HCT116 (cell line): ENCODE measurements around the gene MTUS2. TPM values are rescaled to one million over a fixed set of nuclear protein-coding genes. Genes with fewer than 3 reads are reported as not detected.

Source experiments
- ATAC-seq: fragments of 200-7000 bp; cut with Tn5 transposase; 2 replicates; pipeline ENCODE4 v1.9.1; 2020; ENCODE audit warnings: mild to moderate bottlenecking, moderate library complexity
- BruUV-seq: library from RNA; stranded (reverse); fragments of 400-500 nt; replicated peaks from 2 replicates; lab custom pipeline; 2021; lab: Mats Ljungman, UMichigan
- CTCF ChIA-PET: fragments of 300-600 bp; sonication (Branson Sonifier 250); formaldehyde crosslinking; loops from one replicate; lab custom pipeline; 2021; ENCODE audit warnings: antibody characterized with exemption; lab: Charles Lee
- POLR2A ChIA-PET: fragments of 300-600, 350-600 bp; sonication (Branson Sonifier 250); formaldehyde crosslinking; loops from one replicate; lab custom pipeline; 2021; ENCODE audit warnings: antibody characterized with exemption; lab: Charles Lee
- RAD21 ChIA-PET, 2 experiments: fragments of 300-600 bp; sonication (Branson Sonifier 250); formaldehyde crosslinking; loops; one replicate each; lab custom pipeline; 2023; ENCODE audit warnings: low total read pairs in 2 of 2; ENCODE audit not compliant: uncharacterized antibody in 2 of 2, unreplicated experiment in 2 of 2, low non-redundant PET in 1 of 2; lab: Charles Lee
- DNase-seq: peaks from one replicate; pipeline ENCODE4 v3.0.0-alpha.2; 2010; ENCODE audit warnings: low read depth, low spot score
- H2AFZ ChIP-seq: fragments of 200-600 bp; shearing (Covaris generic), sonication (generic); 2 replicates; pipeline ENCODE4 v1.6.1; 2017; ENCODE audit warnings: low read depth, mixed run types, mixed read lengths, antibody characterized with exemption, low read length; ENCODE audit not compliant: poor library complexity, severe bottlenecking
- H3K27ac ChIP-seq: 2 replicates; pipeline ENCODE4 v1.5.1; 2012; ENCODE audit warnings: low read depth, low read length
- H3K27me3 ChIP-seq: fragments of 200-600 bp; sonication (generic); 2 replicates; pipeline ENCODE4 v1.6.1; 2016; ENCODE audit warnings: mixed run types, low read length, mixed read lengths; ENCODE audit not compliant: insufficient read depth
- H3K36me3 ChIP-seq, 2 experiments: fragments of 200-500 bp in 1 of 2; fragments of 200-600 bp in 1 of 2; sonication (Bioruptor generic) in 1 of 2; sonication (generic) in 1 of 2; 2 replicates each; pipeline versions ENCODE4 v1.5.1 to v1.6.1; 2014 to 2016; ENCODE audit warnings: low read length in 2 of 2, inconsistent platforms in 1 of 2, mixed read lengths in 1 of 2, mixed run types in 1 of 2; ENCODE audit not compliant: insufficient read depth in 2 of 2, control insufficient read depth in 1 of 2
- H3K4me1 ChIP-seq, 2 experiments: fragments of 200-600 bp in 1 of 2; sonication (generic) in 1 of 2; 2 replicates each; pipeline versions ENCODE4 v1.5.1 to v1.6.1; 2012 to 2017; ENCODE audit warnings: low read length in 2 of 2, inconsistent platforms in 1 of 2, mild to moderate bottlenecking in 1 of 2, mixed read lengths in 1 of 2, mixed run types in 1 of 2, moderate library complexity in 1 of 2; ENCODE audit not compliant: insufficient read depth in 2 of 2, control insufficient read depth in 1 of 2
- H3K4me2 ChIP-seq: fragments of 200-600 bp; sonication (generic); 2 replicates; pipeline ENCODE4 v1.6.1; 2017; ENCODE audit warnings: mixed run types, low read length, mixed read lengths
- H3K4me3 ChIP-seq, 2 experiments: fragments of 200-600 bp in 1 of 2; sonication (generic) in 1 of 2; replicated peaks in 1 of 2; 2 replicates each; pipeline ENCODE4 v1.5.1; 2011 to 2016; ENCODE audit warnings: low read length in 2 of 2, control low read depth in 1 of 2, low read depth in 1 of 2, mild to moderate bottlenecking in 1 of 2, mixed read lengths in 1 of 2, mixed run types in 1 of 2
- H3K79me2 ChIP-seq: fragments of 200-600 bp; sonication (generic); 2 replicates; pipeline ENCODE4 v1.6.1; 2017; ENCODE audit warnings: mild to moderate bottlenecking, mixed run types, low read length, moderate library complexity, mixed read lengths; ENCODE audit not compliant: insufficient read depth
- H3K9ac ChIP-seq: fragments of 200-600 bp; sonication (generic); 2 replicates; pipeline ENCODE4 v1.6.1; 2016; ENCODE audit warnings: low read length, mixed read lengths
- H3K9me2 ChIP-seq: fragments of 200-600 bp; sonication (generic), shearing (Covaris generic); 2 replicates; pipeline ENCODE4 v1.6.1; 2017; ENCODE audit warnings: mixed run types, mild to moderate bottlenecking, moderate library complexity; ENCODE audit not compliant: insufficient read depth
- H3K9me3 ChIP-seq, 2 experiments: fragments of 200-500 bp in 1 of 2; fragments of 200-600 bp in 1 of 2; sonication (Bioruptor generic) in 1 of 2; sonication (generic) in 1 of 2; 2 replicates each; pipeline ENCODE4 v1.6.1; 2014 to 2017; ENCODE audit warnings: low read length in 2 of 2, mixed read lengths in 2 of 2, inconsistent platforms in 1 of 2, low read depth in 1 of 2, mild to moderate bottlenecking in 1 of 2, mixed run types in 1 of 2, moderate library complexity in 1 of 2; ENCODE audit not compliant: control insufficient read depth in 1 of 2, insufficient read depth in 1 of 2
- H4K20me1 ChIP-seq: fragments of 200-600 bp; sonication (generic), shearing (Covaris generic); 2 replicates; pipeline ENCODE4 v1.6.1; 2017; ENCODE audit warnings: mixed run types, mild to moderate bottlenecking, moderate library complexity; ENCODE audit not compliant: insufficient read depth
- CEBPB ChIP-seq: IDR thresholded peaks from 2 replicates; pipeline ENCODE4 v1.6.1; 2012; ENCODE audit warnings: low read depth
- CTCF ChIP-seq, 3 experiments: fragments of 200-600 bp in 1 of 3; sonication (generic) in 1 of 3; IDR thresholded peaks in 2 of 3; conservative IDR thresholded peaks in 1 of 3; 2 replicates each; pipeline ENCODE4 v1.5.1; 2012 to 2017; ENCODE audit warnings: low read depth in 2 of 3, low read length in 2 of 3, antibody characterized with exemption in 1 of 3, borderline replicate concordance in 1 of 3, control low read depth in 1 of 3, mild to moderate bottlenecking in 1 of 3, mixed read lengths in 1 of 3, mixed run types in 1 of 3, moderate library complexity in 1 of 3; ENCODE audit not compliant: insufficient read depth in 1 of 3
- EGR1 ChIP-seq: IDR thresholded peaks from 2 replicates; pipeline ENCODE4 v1.6.1; 2012; ENCODE audit warnings: low read depth
- EZH2phosphoT487 ChIP-seq: fragments of 200-600 bp; IDR thresholded peaks from 2 replicates; pipeline ENCODE4 v1.6.1; 2018; ENCODE audit warnings: antibody characterized with exemption, borderline replicate concordance
- POLR2A ChIP-seq: IDR thresholded peaks from 2 replicates; pipeline ENCODE4 v1.7.0; 2011; ENCODE audit warnings: borderline replicate concordance; ENCODE audit not compliant: insufficient read depth, insufficient read length; ENCODE audit errors: extremely low read depth
- RAD21 ChIP-seq: IDR thresholded peaks from 2 replicates; pipeline ENCODE4 v1.6.1; 2012; ENCODE audit warnings: low read depth, mild to moderate bottlenecking
- SP1 ChIP-seq: IDR thresholded peaks from 2 replicates; pipeline ENCODE4 v1.6.1; 2012; ENCODE audit warnings: low read depth
- ZFX ChIP-seq: fragments of 450-650 bp; IDR thresholded peaks from 2 replicates; pipeline ENCODE4 v1.6.1; 2017
- ZNF274 ChIP-seq: fragments of 200-500 bp; sonication (Bioruptor generic); IDR thresholded peaks from 2 replicates; pipeline ENCODE4 v1.6.1; 2014; ENCODE audit warnings: mild to moderate bottlenecking, low read depth, low read length, inconsistent platforms
- intact Hi-C: fragments of 100-400 bp; cut with micrococcal nuclease; formaldehyde crosslinking; loops from 2 replicates; pipeline ENCODE4 v1.10.0; 2022
- total RNA-seq: library from RNA; stranded (reverse); gene quantifications from one replicate; pipeline ENCODE4 v1.2.1, GENCODE V29; 2021; ENCODE audit not compliant: unreplicated experiment
- TF ChIP-seq, protein P1 (sequence below): IDR thresholded peaks from 2 replicates; pipeline ENCODE4 v1.6.1; 2012
- TF ChIP-seq, protein P2 (sequence below): IDR thresholded peaks from 2 replicates; pipeline ENCODE4 v1.6.1; 2011; ENCODE audit warnings: mild to moderate bottlenecking, low read length, moderate library complexity; ENCODE audit not compliant: insufficient replicate concordance; ENCODE audit errors: extremely low read depth

MTUS2 gene
- total RNA-seq, 1 experiment from 2014 or later, result 0.02 TPM

DNA sequence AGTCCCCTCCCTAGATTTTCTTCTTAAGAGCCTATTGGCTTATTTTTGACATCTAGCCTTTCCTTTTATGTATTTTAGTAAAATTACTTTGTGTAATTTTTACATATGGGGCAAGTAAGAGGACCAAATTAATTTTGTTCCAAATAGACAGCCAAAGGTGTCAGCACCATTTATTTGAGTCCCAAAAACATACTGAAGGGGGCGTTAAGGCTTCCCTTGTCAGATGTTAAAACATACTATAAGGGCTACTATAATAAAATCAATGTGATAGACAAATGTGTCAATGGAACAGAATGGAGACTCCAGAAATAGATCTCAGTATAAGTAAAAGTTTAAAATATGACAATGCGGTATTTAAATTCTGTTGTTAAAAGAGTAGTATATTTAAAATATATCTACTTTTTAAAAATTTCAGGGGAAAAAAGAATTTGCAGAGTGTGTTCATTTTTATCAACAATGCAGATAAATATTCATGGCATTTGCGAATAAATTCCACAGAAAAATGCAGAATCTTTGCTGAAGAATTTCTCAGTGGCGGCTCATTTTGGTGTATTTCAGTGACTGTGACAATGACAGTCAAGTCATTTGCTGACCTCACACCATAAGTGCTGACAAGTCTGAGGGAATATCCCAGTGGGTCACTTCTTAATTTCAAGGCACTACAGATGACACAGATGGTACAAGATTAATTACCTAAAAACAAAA, 133.7 kb downstream of the MTUS2 start:
- DNase-seq, result no peak
- H3K27me3 ChIP-seq, result peaks cover 16% of the 10 kb centered on the region; the same call in 1 of the 2 replicates
- ATAC-seq, result no peak
- H3K9ac ChIP-seq, result no peak overlapping the region
- H3K4me1 ChIP-seq, result no peaks in the 10 kb centered on the region
- POLR2A ChIA-PET, result no interaction called here
- H3K27ac ChIP-seq, result no peak overlapping the region
- CTCF ChIA-PET, result no interaction called here
- TF ChIP-seq CTCF (IDR thresholded peaks at IDR 0.05 in 2 of 3, conservative IDR thresholded peaks at IDR 0.05 in 1 of 3; ENCODE audit: borderline replicate concordance in 1 of 3, insufficient read depth in 1 of 3, low read depth in 2 of 3, low read length in 2 of 3), result peak in 2 of 3 experiments; percentile 24 to 35; a peak in 2 of 6 replicates
- TF ChIP-seq, protein P1, sequence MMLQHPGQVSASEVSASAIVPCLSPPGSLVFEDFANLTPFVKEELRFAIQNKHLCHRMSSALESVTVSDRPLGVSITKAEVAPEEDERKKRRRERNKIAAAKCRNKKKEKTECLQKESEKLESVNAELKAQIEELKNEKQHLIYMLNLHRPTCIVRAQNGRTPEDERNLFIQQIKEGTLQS, result no peak
- TF ChIP-seq, all 23 proteins: peak for 1
- no peaks in the 10 kb centered on the region for H3K9me2 ChIP-seq
- BruUV-seq, result no TSS peak
- no peak overlapping the region for H3K4me2 ChIP-seq
- H2AFZ ChIP-seq, result no peak overlapping the region
- no peaks in the 10 kb centered on the region for H3K36me3 ChIP-seq
- intact Hi-C loops, result no loop called here
- no peaks in the 10 kb centered on the region; the same call in 1 of the 2 replicates for H4K20me1 ChIP-seq
- H3K4me3 ChIP-seq, result no peak overlapping the region
- RAD21 ChIA-PET, result no interaction called here
- H3K9me3 ChIP-seq, result no peaks in the 10 kb centered on the region
- H3K79me2 ChIP-seq, result no peaks in the 10 kb centered on the region

- Histone ChIP-seq H3K4me1 (no peaks in the 10 kb centered on the region), H3K27ac (no peak overlapping the region), H4K20me1 (no peaks in the 10 kb centered on the region; the same call in 1 of the 2 replicates), H3K4me3 (no peak overlapping the region), H3K9me3 (no peaks in the 10 kb centered on the region), H3K36me3 (no peaks in the 10 kb centered on the region), H3K9me2 (no peaks in the 10 kb centered on the region), H3K9ac (no peak overlapping the region), H3K27me3 (0 out of 2 replicates have a peak, but pooled peaks cover 11% of the 10 kb centered on the region), H3K79me2 (no peaks in the 10 kb centered on the region), H3K4me2 (no peak overlapping the region), H2AFZ (no peak overlapping the region)
- RAD21 ChIA-PET, result no interaction called here
- CTCF ChIA-PET, result no interaction called here
- BruUV-seq, result no TSS peak
- DNase-seq, result no peak
- intact Hi-C loops, result no loop called here
- no peak for ATAC-seq
- POLR2A ChIA-PET, result no interaction called here
- no peak for TF ChIP-seq EZH2phosphoT487
- TF ChIP-seq POLR2A, result no peak
- TF ChIP-seq SP1, result no peak
- no peak for TF ChIP-seq CTCF (IDR thresholded peaks at IDR 0.05 in 2 of 3, conservative IDR thresholded peaks at IDR 0.05 in 1 of 3; ENCODE audit: borderline replicate concordance in 1 of 3, insufficient read depth in 1 of 3, low read depth in 2 of 3, low read length in 2 of 3)
- TF ChIP-seq, protein P2, sequence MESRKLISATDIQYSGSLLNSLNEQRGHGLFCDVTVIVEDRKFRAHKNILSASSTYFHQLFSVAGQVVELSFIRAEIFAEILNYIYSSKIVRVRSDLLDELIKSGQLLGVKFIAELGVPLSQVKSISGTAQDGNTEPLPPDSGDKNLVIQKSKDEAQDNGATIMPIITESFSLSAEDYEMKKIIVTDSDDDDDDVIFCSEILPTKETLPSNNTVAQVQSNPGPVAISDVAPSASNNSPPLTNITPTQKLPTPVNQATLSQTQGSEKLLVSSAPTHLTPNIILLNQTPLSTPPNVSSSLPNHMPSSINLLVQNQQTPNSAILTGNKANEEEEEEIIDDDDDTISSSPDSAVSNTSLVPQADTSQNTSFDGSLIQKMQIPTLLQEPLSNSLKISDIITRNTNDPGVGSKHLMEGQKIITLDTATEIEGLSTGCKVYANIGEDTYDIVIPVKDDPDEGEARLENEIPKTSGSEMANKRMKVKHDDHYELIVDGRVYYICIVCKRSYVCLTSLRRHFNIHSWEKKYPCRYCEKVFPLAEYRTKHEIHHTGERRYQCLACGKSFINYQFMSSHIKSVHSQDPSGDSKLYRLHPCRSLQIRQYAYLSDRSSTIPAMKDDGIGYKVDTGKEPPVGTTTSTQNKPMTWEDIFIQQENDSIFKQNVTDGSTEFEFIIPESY, result no peak
- TF ChIP-seq ZFX, result no peak
- TF ChIP-seq EGR1, result no peak
- TF ChIP-seq ZNF274, result no peak
- TF ChIP-seq CEBPB, result no peak
- no peak for TF ChIP-seq RAD21
Measured at GRCh38 chr13:28954419-28954725, 134.2 kb downstream of the MTUS2 start.
